H1 (cell line): Measurements from ENCODE around the gene SCN2A. TPM values are rescaled to one million over a fixed set of nuclear protein-coding genes. Genes with fewer than 3 reads are reported as not detected.

Source experiments
- CTCF ChIA-PET: fragments of 300-600 bp; sonication (Branson Sonifier 250); formaldehyde crosslinking; loops from one replicate; lab custom pipeline; 2021; ENCODE audit not compliant: partially characterized antibody; lab: Charles Lee
- POLR2A ChIA-PET: fragments of 300-600 bp; sonication (Branson Sonifier 250); formaldehyde crosslinking; loops from one replicate; lab custom pipeline; 2021; ENCODE audit warnings: inconsistent platforms; ENCODE audit not compliant: partially characterized antibody; lab: Charles Lee
- DNase-seq, 2 experiments: peaks; one replicate each; pipeline versions ENCODE4 v3.0.0 to v3.0.0-alpha.2; 2010 to 2022; ENCODE audit warnings: low spot score in 2 of 2, low read depth in 1 of 2, mixed read lengths in 1 of 2
- FAIRE-seq: peaks from 2 replicates; lab custom pipeline; 2011; peaks lifted over from hg19 to GRCh38; lab: Jason Lieb, UNC
- H2AFZ ChIP-seq: 2 replicates; pipeline ENCODE4 v1.8.1; 2012; ENCODE audit warnings: low read length, inconsistent platforms
- H2AK5ac ChIP-seq: 2 replicates; pipeline ENCODE4 v1.6.1; 2013; ENCODE audit warnings: low read depth, low read length
- H2BK120ac ChIP-seq: replicated peaks from 2 replicates; pipeline ENCODE3; 2013; ENCODE audit warnings: low read depth, low read length, inconsistent platforms
- H2BK12ac ChIP-seq: 2 replicates; pipeline ENCODE4 v1.6.1; 2013; ENCODE audit warnings: low read depth, low read length
- H2BK15ac ChIP-seq: 2 replicates; pipeline ENCODE4 v1.6.1; 2013; ENCODE audit warnings: low read length
- H2BK20ac ChIP-seq: 2 replicates; pipeline ENCODE4 v1.6.1; 2013; ENCODE audit warnings: low read length
- H2BK5ac ChIP-seq: 2 replicates; pipeline ENCODE4 v1.6.1; 2013; ENCODE audit warnings: low read depth, low read length
- H3K14ac ChIP-seq: 2 replicates; pipeline ENCODE4 v1.6.1; 2013; ENCODE audit warnings: inconsistent platforms; ENCODE audit not compliant: insufficient read length
- H3K18ac ChIP-seq: 2 replicates; pipeline ENCODE4 v1.6.1; 2013; ENCODE audit warnings: low read length; ENCODE audit errors: extremely low read depth
- H3K23ac ChIP-seq: 2 replicates; pipeline ENCODE4 v1.6.1; 2013; ENCODE audit warnings: inconsistent platforms; ENCODE audit not compliant: insufficient read length
- H3K23me2 ChIP-seq: 2 replicates; pipeline ENCODE4 v1.6.1; 2013; ENCODE audit warnings: low read depth, low read length
- H3K27ac ChIP-seq: 2 replicates; pipeline ENCODE4 v1.6.1; 2011; ENCODE audit warnings: low read depth, low read length, inconsistent platforms
- H3K27me3 ChIP-seq, 4 experiments: replicated peaks in 1 of 4; 1 replicate in 1 of 4; 2 replicates in 3 of 4; pipeline versions ENCODE4 v1.6.1 to v1.8.1; 2011 to 2013; ENCODE audit warnings: low read length in 3 of 4, mild to moderate bottlenecking in 3 of 4, inconsistent platforms in 2 of 4, mixed read lengths in 2 of 4, moderate library complexity in 1 of 4; ENCODE audit not compliant: control insufficient read depth in 3 of 4, insufficient read depth in 3 of 4; ENCODE audit errors: extremely low read depth in 1 of 4
- H3K36me3 ChIP-seq, 4 experiments: 2 replicates each; pipeline versions ENCODE4 v1.6.1 to v1.8.1; 2011 to 2013; ENCODE audit warnings: mild to moderate bottlenecking in 4 of 4, low read length in 3 of 4, moderate library complexity in 2 of 4, control low read depth in 1 of 4, inconsistent platforms in 1 of 4; ENCODE audit not compliant: insufficient read depth in 4 of 4, control insufficient read depth in 2 of 4
- H3K4ac ChIP-seq: replicated peaks from 2 replicates; pipeline ENCODE3; 2013; ENCODE audit warnings: low read length, low read depth, mixed read lengths, inconsistent platforms; ENCODE audit not compliant: insufficient read length
- H3K4me1 ChIP-seq, 4 experiments: replicated peaks in 1 of 4; 1 replicate in 1 of 4; 2 replicates in 3 of 4; pipeline versions ENCODE4 v1.6.1 to v1.8.1; 2011 to 2013; ENCODE audit warnings: low read length in 3 of 4, inconsistent platforms in 2 of 4, mixed read lengths in 1 of 4; ENCODE audit not compliant: insufficient read depth in 4 of 4, control insufficient read depth in 3 of 4
- H3K4me2 ChIP-seq, 2 experiments: 2 replicates each; pipeline versions ENCODE4 v1.6.1 to v1.8.1; 2011 to 2013; ENCODE audit warnings: low read depth in 2 of 2, low read length in 2 of 2, control low read depth in 1 of 2, inconsistent platforms in 1 of 2, mild to moderate bottlenecking in 1 of 2; ENCODE audit not compliant: insufficient read depth in 1 of 2
- H3K4me3 ChIP-seq, 4 experiments: fragments of 200-600, 300-600 bp in 1 of 4; sonication (generic), shearing (Covaris generic), sonication (Bioruptor Twin) in 1 of 4; 2 replicates each; pipeline versions ENCODE4 v1.5.1 to v1.8.1; 2011 to 2016; ENCODE audit warnings: low read length in 4 of 4, low read depth in 3 of 4, control low read depth in 2 of 4, inconsistent platforms in 2 of 4, mild to moderate bottlenecking in 2 of 4, mixed read lengths in 1 of 4, moderate library complexity in 1 of 4; ENCODE audit not compliant: insufficient read depth in 2 of 4; ENCODE audit errors: extremely low read depth in 1 of 4
- H3K56ac ChIP-seq: replicated peaks from 2 replicates; pipeline ENCODE3; 2013; ENCODE audit warnings: low read depth, mild to moderate bottlenecking, mixed read lengths, low read length, inconsistent platforms; ENCODE audit not compliant: insufficient read length
- H3K79me1 ChIP-seq: 2 replicates; pipeline ENCODE4 v1.6.1; 2013; ENCODE audit warnings: low read depth, low read length, control low read depth
- H3K79me2 ChIP-seq, 2 experiments: 2 replicates each; pipeline versions ENCODE4 v1.6.1 to v1.8.1; 2012 to 2013; ENCODE audit warnings: low read length in 2 of 2, mild to moderate bottlenecking in 2 of 2, inconsistent platforms in 1 of 2; ENCODE audit not compliant: insufficient read depth in 2 of 2, control insufficient read depth in 1 of 2
- H3K9ac ChIP-seq, 4 experiments: replicated peaks in 1 of 4; 1 replicate in 1 of 4; 2 replicates in 3 of 4; pipeline versions ENCODE4 v1.6.1 to v1.8.1; 2011 to 2013; ENCODE audit warnings: low read depth in 3 of 4, low read length in 3 of 4, control low read depth in 2 of 4, mild to moderate bottlenecking in 2 of 4, moderate library complexity in 2 of 4, inconsistent platforms in 1 of 4; ENCODE audit errors: extremely low read depth in 1 of 4
- H3K9me3 ChIP-seq, 2 experiments: 2 replicates each; pipeline versions ENCODE4 v1.6.1 to v1.8.1; 2012 to 2013; ENCODE audit warnings: mild to moderate bottlenecking in 2 of 2, moderate library complexity in 2 of 2, control low read depth in 1 of 2, inconsistent platforms in 1 of 2, low read depth in 1 of 2, low read length in 1 of 2, mixed read lengths in 1 of 2; ENCODE audit not compliant: insufficient read depth in 2 of 2
- H4K20me1 ChIP-seq, 2 experiments: replicated peaks in 1 of 2; 2 replicates each; pipeline versions ENCODE3 to v1.8.1; 2011 to 2013; ENCODE audit warnings: inconsistent platforms in 2 of 2, low read length in 2 of 2, mild to moderate bottlenecking in 1 of 2; ENCODE audit not compliant: insufficient read depth in 2 of 2, control insufficient read depth in 1 of 2
- H4K5ac ChIP-seq: 2 replicates; pipeline ENCODE4 v1.6.1; 2013; ENCODE audit warnings: low read length, low read depth, mixed read lengths, inconsistent platforms; ENCODE audit not compliant: insufficient read length
- H4K8ac ChIP-seq: 2 replicates; pipeline ENCODE4 v1.8.0; 2013; ENCODE audit warnings: mild to moderate bottlenecking, moderate library complexity, low read length, inconsistent platforms; ENCODE audit not compliant: insufficient read depth; ENCODE audit errors: extremely low read depth
- H4K91ac ChIP-seq: replicated peaks from 2 replicates; pipeline ENCODE3; 2013; ENCODE audit warnings: low read length, mixed read lengths, inconsistent platforms; ENCODE audit not compliant: insufficient read length
- ASH2L ChIP-seq: fragments of 200-600, 300-600 bp; sonication (generic); IDR thresholded peaks from one replicate; pipeline ENCODE4 v1.7.1; 2017; ENCODE audit warnings: low read length
- HDAC6 ChIP-seq: IDR thresholded peaks from one replicate; pipeline ENCODE4 v1.7.1; 2012; ENCODE audit warnings: low read depth, mild to moderate bottlenecking, inconsistent platforms, low read length, moderate library complexity
- JUND ChIP-seq: IDR thresholded peaks from 2 replicates; pipeline ENCODE4 v1.6.1; 2011; ENCODE audit warnings: mild to moderate bottlenecking, improper control_type of control experiment, low read length
- POLR2A ChIP-seq, 2 experiments: IDR thresholded peaks; 1 replicate in 1 of 2; 2 replicates in 1 of 2; pipeline ENCODE4 v1.6.1; 2011; ENCODE audit warnings: low read depth in 2 of 2, low read length in 2 of 2, mild to moderate bottlenecking in 2 of 2; ENCODE audit errors: control extremely low read depth in 1 of 2
- TCF12 ChIP-seq: IDR thresholded peaks from 2 replicates; pipeline ENCODE4 v1.6.1; 2011; ENCODE audit warnings: low read depth, mild to moderate bottlenecking, low read length
- YY1 ChIP-seq: IDR thresholded peaks from 2 replicates; pipeline ENCODE4 v1.6.1; 2011; ENCODE audit warnings: low read depth, mild to moderate bottlenecking, low read length
- WGBS, 2 experiments: shearing (Covaris generic) in 1 of 2; methylation state at CpG; one replicate each; pipeline versions ENCODE4 v1.1.6 to v1.1.7; 2013 to 2015; ENCODE audit warnings: low lambda C conversion rate in 2 of 2, mixed read lengths in 2 of 2, inconsistent platforms in 1 of 2, low coverage in 1 of 2, missing lambda C conversion rate in 1 of 2; ENCODE audit not compliant: insufficient replicate concordance in 2 of 2, insufficient coverage in 1 of 2, insufficient read length in 1 of 2; ENCODE audit errors: extremely low coverage in 1 of 2, missing lambda C conversion rate in 1 of 2; 5-methylcytosine and 5-hydroxymethylcytosine counted together
- polyA plus RNA-seq, 7 experiments: library from polyadenylated mRNA; depleted of rRNA in 3 of 7; stranded (reverse) in 5 of 7; unstranded in 2 of 7; fragments of >200 nt in 5 of 7; fragments of 200-250 nt in 2 of 7; gene quantifications; 1 replicate in 5 of 7; 2 replicates in 1 of 7; 4 replicates in 1 of 7; pipeline versions ENCODE4 v1.2.1 to v1.2.3, GENCODE V29; 2011 to 2013; ENCODE audit warnings: missing spikeins in 2 of 7, mixed read lengths in 2 of 7
- total RNA-seq: library from RNA; stranded (reverse); fragmentation: NEBNext Ultra II Directional; extraction: Animal tissue kit (Norgen Biotek cat#: 25700); gene quantifications from 2 replicates; pipeline ENCODE4 v1.2.1, GENCODE V29; 2021

The SCN2A gene
- total and polyA plus RNA-seq, 2 of the 8 experiments (the other 6 are each of a cell fraction or from before 2014, with no cell fraction given), result 0.18 to 1.1 TPM

DNA sequence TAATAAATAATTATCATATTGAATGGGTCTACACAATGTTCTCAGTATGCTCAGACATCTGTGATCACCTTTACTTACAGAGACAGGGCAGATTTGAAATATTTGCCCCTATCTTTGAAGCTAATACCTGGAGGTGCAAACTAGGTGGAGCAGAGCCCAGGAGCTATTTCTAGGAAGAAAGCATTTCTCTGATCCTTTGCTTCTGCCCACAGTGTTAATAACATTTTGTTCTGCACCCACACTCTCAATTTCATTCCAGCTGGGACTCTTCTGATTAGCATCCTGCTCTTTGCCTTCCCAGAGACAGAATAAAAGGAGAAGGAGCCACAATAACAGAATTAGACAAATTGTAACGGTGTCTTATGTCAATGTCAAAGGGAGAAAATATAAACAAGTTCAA is 11.6 kb upstream of the SCN2A start:
- H3K9ac ChIP-seq, result no peak overlapping the region
- H3K23ac ChIP-seq, result no peak overlapping the region
- H3K4me2 ChIP-seq, result no peak overlapping the region
- H3K56ac ChIP-seq, result no peak overlapping the region
- DNase-seq, result no peak
- no peak overlapping the region for H2BK12ac ChIP-seq
- no peaks in the 10 kb centered on the region for H3K79me2 ChIP-seq
- H2BK5ac ChIP-seq, result no peak overlapping the region
- no peak overlapping the region for H3K18ac ChIP-seq
- H4K8ac ChIP-seq, result no peak overlapping the region
- H3K23me2 ChIP-seq, result no peaks in the 10 kb centered on the region
- no peak overlapping the region for H2BK120ac ChIP-seq
- ChIA-PET POLR2A (no interaction called here), CTCF (interaction anchor here (1.3 to 2.4 kb wide), 3 partner anchors 12 to 26 kb away, joined by 4 to 8 read pairs (median 4); partner anchors contain the start of genes SCN2A and SCN3A)
- H3K9me3 ChIP-seq, result no peaks in the 10 kb centered on the region
- no peak overlapping the region for H2AK5ac ChIP-seq
- no peaks in the 10 kb centered on the region for H3K27me3 ChIP-seq
- H2BK15ac ChIP-seq, result no peak overlapping the region
- H3K27ac ChIP-seq, result no peak overlapping the region
- H4K5ac ChIP-seq, result no peak overlapping the region
- no peaks in the 10 kb centered on the region for H4K20me1 ChIP-seq
- no peak for FAIRE-seq
- no peak overlapping the region for H2AFZ ChIP-seq
- no peak overlapping the region for H3K4me3 ChIP-seq
- H2BK20ac ChIP-seq, result no peak overlapping the region
- no peak overlapping the region for H3K14ac ChIP-seq
- H3K4me1 ChIP-seq, result no peaks in the 10 kb centered on the region
- no peaks in the 10 kb centered on the region for H3K36me3 ChIP-seq
- H3K79me1 ChIP-seq, result no peaks in the 10 kb centered on the region
- H4K91ac ChIP-seq, result no peak overlapping the region
- 80% methylated on average over 1 of the region's 1 CpG; no CpG with 5 or more reads in 1 of the 2 experiments for WGBS, 2 experiments
- H3K4ac ChIP-seq, result no peak overlapping the region
- TF ChIP-seq TCF12, result no peak
- no peak for TF ChIP-seq JUND
- no peak for TF ChIP-seq POLR2A (IDR thresholded peaks at IDR 0.05; ENCODE audit: control extremely low read depth in 1 of 2, low read depth in 2 of 2, low read length in 2 of 2)
- no peak for TF ChIP-seq ASH2L
- no peak for TF ChIP-seq YY1
- TF ChIP-seq HDAC6, result no peak
